GM21515 (cell line): ENCODE results near the gene WDR7.

Source experiments
- ATAC-seq: cut with Tn5 transposase; IDR thresholded peaks from one replicate; pipeline ENCODE4 v1.9.1; 2021; ENCODE audit not compliant: unreplicated experiment

The WDR7 gene

GRCh38 chr18:56929886-56930285 lies 278.7 kb downstream of the WDR7 start:
- ATAC-seq = no peak

- ATAC-seq = no peak
Measured at GRCh38 chr18:56933472-56933871, 282.3 kb downstream of the WDR7 start.

GRCh38 chr18:56934131-56934530 lies 283.0 kb downstream of the WDR7 start:
- ATAC-seq = no peak

- ATAC-seq = no peak
Measured at GRCh38 chr18:56934906-56935305, 283.7 kb downstream of the WDR7 start.

GRCh38 chr18:56935434-56936040 lies 284.4 kb downstream of the WDR7 start:
- no peak for ATAC-seq

- ATAC-seq = no peak
Measured at GRCh38 chr18:56936457-56936856, 285.3 kb downstream of the WDR7 start.

GRCh38 chr18:56937874-56938430 lies 286.8 kb downstream of the WDR7 start:
- no peak for ATAC-seq

GRCh38 chr18:56945171-56946083 lies 294.3 kb downstream of the WDR7 start:
- no peak for ATAC-seq

- no peak for ATAC-seq
Measured at GRCh38 chr18:56947236-56947635, 296.1 kb downstream of the WDR7 start.

GRCh38 chr18:56952026-56952425 lies 300.9 kb downstream of the WDR7 start:
- ATAC-seq = no peak

- ATAC-seq = no peak
Measured at GRCh38 chr18:56953428-56954198, 302.5 kb downstream of the WDR7 start.

- ATAC-seq = no peak
Measured at GRCh38 chr18:56955490-56955889, 304.3 kb downstream of the WDR7 start.

- no peak for ATAC-seq
Measured at GRCh38 chr18:56959120-56959519, 308.0 kb downstream of the WDR7 start.

- ATAC-seq = no peak
Measured at GRCh38 chr18:56962322-56962721, 311.2 kb downstream of the WDR7 start.

GRCh38 chr18:56967035-56967434 lies 315.9 kb downstream of the WDR7 start:
- ATAC-seq = no peak

GRCh38 chr18:56973487-56973886 lies 322.3 kb downstream of the WDR7 start:
- no peak for ATAC-seq

GRCh38 chr18:56974141-56974540 lies 323.0 kb downstream of the WDR7 start:
- no peak for ATAC-seq

GRCh38 chr18:56975276-56975675 lies 324.1 kb downstream of the WDR7 start:
- no peak for ATAC-seq

GRCh38 chr18:56977309-56977708 lies 326.1 kb downstream of the WDR7 start:
- no peak for ATAC-seq

GRCh38 chr18:56977771-56978170 lies 326.6 kb downstream of the WDR7 start:
- no peak for ATAC-seq

GRCh38 chr18:56980151-56980550 lies 329.0 kb downstream of the WDR7 start:
- no peak for ATAC-seq
